Stimulated activated CD4-positive, alpha-beta T cell treated with anti-CD3 and anti-CD28 coated beads, TNF-alpha, amount 100 ng/mL, for 24 hours (primary cell): ENCODE data around the gene TBC1D22A.
"Not testable (repeated sequence)": the region's sequence is repeated elsewhere in the genome, so short reads cannot be mapped to it uniquely, and the experiment has no call there.

Source experiments
- DNase-seq, 3 experiments: peaks; one replicate each; pipeline ENCODE4 v3.0.0-alpha.2; 2020; ENCODE audit warnings: low read depth in 3 of 3

Gene TBC1D22A

DNA sequence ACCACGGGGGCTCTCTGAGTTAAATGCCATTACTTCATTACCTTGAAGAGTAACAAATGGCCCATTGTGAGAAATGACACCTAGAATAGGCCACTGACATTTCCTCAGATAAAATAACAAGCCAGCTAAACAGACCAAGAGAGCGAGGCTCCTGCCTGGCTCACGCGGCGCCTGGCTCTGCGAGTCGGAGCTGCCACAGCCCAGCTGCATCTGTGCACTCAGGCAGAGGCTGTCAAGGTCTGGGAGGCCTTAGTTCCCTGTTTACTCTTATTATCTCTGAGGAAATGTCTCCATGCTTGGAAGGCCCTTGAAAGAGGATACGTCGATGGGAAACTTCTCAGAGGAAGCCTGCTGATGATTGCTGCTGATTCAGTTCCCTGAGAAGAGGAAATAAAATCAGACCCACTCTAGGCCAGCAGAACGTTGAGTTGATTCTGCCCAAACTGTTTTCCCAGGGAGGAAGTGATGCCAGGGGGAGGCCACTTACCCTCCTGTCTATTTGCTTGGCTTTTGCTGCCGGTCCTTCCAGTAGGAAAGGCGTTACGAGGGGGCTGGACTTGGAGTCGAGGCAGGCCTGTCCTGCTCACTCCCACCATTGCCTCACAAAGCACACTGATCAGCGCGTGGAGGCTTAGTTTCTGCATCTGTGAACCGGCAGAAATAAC lies 208.8 kb downstream of the TBC1D22A start:
- DNase-seq, result no peak

DNA sequence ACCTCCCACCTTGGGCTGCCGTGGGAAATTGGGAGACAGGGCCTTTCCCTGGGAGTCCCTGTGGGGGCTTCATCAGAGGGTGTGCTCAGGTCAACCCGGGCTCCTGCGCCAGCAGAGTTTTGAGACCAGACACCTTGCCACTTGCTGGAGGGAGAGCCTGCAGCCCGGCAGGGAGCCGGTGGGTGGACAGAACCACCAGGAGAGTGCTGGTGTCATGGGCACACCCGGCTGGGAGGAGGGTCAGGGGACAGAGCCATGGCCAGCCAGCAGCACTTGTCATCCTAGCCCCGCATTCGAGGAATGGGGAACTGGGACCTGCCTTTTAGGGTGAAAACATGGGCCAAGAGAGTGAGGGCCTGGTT lies 209.3 kb downstream of the TBC1D22A start:
- DNase-seq, result no peak

DNA sequence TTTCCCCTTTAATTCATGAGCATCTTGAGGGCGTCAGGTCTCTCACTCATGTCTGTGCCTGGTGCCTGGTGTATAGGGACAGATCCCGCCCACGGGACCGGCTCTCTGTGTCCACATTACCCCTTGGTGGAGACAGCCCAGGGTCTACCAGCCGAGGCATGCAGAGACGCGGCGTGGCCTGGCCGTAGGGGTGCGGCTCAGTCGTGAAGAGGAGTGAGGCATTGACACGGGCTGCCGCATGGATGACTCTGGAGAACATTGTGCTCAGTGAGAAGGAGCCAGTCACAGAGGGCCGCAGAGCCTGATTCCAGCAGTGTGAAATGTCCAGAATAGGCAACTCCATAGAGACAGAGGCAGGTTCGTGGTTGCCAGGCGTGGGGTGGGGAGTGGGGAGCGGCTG lies 209.8 kb downstream of the TBC1D22A start:
- no peak for DNase-seq

DNA sequence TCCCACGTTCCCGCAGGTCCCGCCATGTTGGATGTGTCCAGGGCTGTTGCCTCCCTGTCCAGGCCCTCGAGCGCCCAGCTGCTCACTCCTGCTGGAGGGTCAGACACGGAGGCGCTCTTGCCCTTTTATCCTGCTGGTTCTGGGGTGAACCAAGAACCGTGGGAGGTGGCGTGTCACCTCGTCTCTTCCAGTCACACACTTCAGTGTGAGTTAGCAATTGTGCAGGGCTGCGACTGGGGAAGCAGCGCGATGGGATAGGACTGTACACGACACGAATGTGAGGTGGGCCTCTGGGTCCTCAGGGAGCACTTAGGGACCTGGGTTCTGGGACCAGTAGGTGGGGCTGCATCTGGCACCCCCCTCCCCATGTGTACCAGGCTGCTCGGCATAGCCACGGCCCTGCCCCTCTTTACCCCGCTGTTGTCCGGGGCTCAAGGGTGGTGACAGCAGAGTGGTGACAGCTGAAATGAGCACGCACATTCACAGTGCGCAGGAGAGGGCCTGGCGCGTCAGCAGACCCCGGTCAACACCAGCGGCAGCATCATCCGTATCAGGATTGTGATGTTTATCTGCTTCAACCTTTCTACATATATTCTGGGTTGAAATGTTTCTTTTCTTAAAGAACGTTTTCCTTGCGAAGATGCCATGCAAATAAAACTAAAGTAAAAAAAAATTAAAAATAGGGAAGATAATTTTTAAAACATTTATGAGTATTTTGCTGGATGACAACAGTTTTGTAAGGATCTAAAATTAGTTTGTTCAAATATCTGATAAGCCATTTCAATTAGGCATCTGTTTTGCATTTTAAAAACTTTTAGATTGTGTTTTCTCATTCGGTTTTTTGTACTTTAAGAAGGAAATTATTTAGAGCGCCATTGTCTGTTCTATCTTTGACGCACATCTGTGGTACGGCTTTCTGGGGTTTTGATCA lies 210.7 kb downstream of the TBC1D22A start:
- no peak for DNase-seq

DNA sequence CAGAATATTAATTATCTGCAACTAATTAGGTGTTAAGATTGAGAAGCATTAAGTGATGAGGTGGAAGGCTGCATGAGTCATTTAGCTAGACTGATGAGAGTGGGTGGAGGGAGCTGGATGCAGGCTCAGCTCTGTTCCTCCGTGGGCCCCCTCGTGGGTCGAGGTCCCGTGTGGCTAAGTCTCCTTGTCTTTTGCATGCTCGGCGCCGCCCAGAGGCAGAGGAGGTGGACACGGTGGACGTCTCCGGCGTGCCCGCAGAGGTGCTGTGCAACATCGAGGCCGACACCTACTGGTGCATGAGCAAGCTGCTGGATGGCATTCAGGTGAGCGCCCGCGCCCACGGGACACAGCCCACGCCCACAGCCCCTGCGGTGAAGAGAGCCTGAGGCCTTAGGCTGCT lies 211.6 kb downstream of the TBC1D22A start:
- DNase-seq, result no peak

DNA sequence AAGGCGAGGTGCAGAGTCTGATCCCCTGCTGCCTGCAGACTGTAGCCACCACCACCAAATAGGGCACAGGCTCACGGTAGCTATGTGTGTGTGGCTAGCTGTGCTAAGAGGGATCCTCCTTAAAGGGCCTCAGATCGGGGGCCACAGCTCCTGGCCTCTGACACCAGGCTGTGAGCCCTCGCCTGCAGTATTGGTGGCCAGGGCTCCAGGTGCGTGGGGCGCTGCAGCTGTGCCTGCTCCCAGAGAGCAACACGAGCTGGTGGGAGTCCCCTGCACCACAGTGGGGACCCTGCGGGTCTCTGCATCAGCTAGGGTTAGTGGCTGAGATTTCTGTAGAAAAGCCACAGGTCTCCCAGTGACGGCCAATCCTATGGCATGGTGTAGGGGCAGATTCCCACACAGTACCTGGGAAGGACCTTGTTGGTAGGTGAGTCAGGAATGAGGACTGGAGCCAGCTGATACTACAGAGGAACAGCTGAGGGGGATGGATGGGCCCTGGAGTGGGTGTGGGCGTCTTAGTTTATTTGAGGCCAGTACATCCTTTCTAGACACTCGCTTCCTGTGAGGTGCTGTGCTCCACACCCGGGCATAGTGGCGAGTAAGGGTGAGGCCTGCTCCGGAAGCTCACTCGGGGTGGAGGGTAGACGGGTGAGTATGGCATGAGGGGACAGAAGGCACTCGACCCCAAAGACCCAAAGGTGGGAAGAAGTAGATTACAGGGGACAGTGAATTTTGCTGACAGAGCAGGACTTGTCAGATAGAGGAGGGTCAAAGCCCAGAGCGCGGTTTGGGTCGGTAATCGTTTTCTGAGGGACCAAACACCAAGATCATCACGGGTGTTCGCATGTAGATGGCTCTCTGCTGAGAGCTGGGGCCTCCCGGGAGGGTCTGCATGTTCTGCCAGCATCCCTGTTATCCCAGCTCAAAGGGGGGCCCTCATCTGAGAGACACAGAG lies 212.5 kb downstream of the TBC1D22A start:
- DNase-seq, result no peak

DNA sequence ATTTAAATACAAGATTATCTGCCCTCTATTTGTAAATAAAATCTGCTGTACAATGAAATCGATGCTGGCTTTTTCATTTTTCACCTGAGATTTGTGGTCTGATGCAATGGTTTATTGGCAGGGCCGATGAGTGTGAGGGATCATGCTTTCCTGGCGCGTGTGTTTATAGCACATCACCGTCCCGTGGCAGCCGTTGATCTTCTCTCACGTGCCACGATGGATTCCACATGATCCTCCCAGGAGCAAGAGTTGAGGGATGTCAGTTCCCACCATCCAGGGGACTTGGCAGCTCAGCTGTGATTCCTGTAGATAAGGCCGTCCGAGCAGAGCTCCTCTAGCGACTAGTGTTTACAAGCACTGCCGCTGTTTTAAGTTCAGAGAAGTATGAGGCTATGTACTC lies 213.7 kb downstream of the TBC1D22A start:
- DNase-seq, result no peak

DNA sequence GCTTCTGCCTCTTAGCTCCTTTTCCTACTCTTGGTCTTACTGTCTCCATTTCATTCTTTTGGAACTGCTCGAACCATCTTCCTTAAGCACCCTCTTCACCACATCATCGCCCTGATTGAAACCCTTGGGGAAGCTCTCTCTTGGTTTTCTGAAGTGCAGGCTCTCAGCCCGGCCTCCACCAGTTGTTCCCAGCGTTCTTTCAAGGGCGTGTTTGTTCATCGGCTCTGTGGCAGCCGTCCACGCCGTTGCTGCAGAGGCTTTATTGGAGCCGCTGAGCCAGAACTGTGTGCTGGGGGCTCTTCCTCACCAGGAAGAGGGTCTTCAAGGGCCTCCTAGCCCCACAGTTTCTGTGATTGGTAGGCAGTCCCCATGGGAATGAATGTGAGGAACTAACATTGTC lies 214.1 kb downstream of the TBC1D22A start:
- no peak for DNase-seq

DNA sequence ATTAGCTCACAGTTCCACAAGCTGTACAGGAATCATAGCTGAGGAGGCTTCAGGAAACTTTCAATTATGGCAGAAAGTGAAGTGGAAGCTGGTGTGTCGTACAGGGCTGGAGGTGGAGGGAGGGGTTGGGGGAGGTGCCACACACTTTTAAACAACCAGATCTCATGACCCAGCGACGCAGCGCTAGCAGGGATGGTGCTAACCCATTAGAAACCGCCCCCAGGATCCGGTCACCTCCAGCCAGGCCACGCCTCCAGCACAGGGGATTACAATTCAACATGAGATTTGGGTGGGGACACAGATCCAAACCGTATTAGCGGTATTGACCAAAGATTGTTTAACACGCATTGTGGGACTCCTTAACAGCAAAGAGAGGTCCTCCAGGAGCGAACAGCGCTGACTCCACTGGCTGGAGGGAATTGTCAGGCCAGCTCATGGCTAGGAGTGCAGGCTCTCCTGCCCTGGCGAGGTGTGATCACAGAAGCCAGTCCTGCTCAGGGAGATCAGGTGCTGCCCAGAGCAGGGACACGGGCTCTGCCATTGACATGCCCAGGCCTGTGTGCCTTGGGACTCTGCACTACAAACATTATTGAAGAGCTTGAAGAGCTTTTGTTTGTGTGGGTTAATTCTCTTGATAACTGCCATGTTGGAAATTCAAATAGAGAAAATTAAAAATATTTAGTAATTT lies 215.3 kb downstream of the TBC1D22A start:
- no peak for DNase-seq

DNA sequence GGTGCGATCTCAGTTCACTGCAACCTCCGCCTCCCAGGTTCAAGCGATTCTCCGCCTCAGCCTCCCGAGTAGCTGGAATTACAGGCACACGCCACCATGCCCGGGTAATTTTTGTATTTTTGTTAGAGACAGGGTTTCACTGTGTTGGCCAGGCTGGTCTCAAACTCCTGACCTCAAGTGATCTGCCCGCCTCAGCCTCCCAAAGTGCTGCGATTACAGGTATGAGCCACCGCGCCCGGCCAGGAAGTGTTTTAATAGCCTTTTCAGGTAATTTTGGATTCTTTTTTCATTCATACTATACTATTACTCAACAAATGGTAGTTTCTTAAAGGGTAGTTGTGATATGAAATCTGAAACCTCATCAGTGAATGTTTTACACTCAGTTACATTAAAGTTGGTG lies 216.2 kb downstream of the TBC1D22A start:
- not testable (repeated sequence) for DNase-seq

DNA sequence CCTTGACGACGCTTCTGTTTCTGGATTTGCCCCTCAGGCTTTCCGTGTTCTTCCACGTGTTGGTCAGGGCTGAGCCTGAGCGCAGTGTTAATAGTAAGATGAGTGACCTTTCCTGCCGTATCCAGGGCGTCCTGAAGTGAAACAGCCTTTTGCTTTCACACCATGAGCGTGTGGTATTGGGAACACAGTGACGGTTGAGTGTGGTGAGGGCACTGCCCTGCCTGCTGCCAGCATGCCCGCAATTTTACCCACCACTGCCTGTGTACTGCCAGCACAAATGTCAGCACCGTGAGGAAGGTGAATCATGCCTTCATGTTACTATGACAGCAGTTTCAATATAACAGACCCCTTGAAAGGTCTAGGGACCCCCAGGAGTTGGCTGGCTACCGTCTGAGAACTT lies 217.1 kb downstream of the TBC1D22A start:
- DNase-seq, result no peak

DNA sequence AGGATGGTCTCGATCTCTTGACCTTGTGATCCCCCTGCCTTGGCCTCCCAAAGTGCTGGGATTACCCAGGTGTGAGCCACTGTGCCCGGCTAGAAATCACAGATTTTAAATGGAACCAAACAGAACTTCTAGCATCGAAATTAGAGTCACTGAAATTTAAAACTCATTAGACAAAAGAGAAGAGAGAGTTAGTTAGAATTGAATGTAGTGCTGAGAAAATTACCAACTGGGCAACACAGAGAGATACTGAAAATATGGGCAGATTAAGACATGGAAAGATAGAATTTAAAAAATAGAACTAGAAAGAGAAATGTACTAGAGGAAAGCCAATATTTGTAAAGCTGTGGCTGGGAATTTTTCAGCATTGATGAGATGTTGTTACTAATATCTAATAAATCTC lies 217.9 kb downstream of the TBC1D22A start:
- no peak for DNase-seq

DNA sequence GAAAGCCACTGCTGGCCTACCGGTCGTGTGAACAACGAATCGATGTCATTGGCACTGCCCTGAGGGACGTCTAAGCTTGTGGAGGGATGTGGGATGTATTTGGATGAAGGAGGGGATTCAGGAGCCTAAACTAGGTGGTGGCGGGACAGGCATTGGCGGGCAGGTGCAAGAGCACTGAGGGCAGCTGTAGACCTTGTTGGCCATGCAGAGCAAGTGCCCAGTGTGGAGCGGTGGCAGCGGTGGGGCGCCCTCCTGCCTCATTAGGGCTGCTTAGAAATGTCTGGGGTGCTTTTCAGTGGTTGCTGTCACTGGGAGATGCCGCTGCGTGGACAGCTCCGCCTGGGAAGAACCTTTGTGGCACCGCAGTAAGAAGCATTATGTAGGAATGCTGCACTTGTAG lies 220.2 kb downstream of the TBC1D22A start:
- no peak for DNase-seq

DNA sequence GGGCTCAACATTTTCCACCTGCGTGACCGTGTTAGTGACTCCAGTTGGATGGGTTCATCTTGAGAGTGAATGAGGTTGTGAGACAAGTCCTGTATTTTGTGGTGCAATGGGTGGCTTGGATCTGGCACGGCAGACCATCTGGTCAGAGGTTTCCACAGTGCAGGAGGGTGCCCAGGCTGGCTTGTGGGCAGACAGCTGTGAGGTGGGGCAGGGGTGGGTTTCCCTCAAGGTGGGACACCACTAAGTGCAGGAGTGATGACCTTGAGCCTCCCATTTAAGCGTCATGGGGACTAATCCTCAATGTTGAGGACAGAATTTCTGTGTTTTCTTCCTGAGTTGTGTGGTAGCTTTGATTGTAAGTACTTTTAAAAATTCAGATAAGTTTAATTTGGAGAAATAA lies 220.6 kb downstream of the TBC1D22A start:
- DNase-seq, result no peak

DNA sequence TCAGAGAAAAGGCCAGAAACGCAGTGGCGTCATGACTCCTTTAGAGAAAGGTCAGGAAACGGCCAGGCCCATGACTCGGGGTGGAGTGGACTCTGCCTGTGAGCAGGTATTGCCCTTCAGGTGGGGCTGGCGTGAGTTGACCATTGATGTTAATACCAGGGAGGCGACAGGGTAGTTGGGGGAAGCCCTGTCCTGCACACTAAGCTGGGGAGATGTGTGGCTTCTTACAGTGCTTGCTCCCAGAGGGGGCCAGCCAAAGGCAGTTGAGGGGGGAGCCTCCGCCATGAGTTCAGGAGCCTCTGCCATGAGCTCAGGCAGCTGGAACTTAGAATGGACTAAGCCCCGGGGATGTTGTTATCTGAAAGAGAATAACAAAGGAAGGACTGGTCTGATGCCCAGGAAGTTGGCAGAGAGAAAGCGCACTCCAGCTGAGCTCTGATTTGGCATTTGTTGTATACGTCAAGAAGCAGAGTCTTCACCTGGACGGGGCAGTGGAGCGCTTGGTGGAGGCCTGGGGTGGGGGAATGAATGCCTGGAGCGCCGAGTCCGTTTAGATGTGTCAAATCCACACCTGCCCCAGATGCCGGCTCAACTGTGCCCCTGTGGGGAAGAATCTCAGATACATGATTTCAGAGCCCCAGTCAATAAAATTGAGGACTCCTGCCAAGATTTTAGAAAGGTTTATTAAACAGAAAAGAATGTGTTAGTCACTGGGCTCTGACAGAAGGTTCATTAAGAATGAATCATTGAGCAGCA lies 222.5 kb downstream of the TBC1D22A start:
- no peak for DNase-seq

DNA sequence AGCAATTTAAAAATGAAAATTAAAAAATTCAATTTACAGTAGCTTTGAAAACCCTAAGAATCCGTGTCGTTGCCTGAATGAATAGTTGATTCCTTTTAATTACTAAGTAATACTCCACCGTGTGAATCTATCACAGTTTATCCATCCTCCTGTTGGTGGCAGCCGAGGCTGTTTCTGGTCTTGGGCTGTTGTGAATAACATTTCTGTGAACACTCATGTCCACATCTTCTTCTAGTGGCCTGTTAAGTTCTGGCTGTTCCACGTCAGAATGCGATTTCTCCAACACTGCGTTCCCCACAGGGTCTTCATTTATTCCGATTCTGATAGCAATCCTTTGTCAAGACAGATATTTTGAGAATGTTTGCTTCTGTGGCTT lies 223.0 kb downstream of the TBC1D22A start:
- DNase-seq, result no peak

DNA sequence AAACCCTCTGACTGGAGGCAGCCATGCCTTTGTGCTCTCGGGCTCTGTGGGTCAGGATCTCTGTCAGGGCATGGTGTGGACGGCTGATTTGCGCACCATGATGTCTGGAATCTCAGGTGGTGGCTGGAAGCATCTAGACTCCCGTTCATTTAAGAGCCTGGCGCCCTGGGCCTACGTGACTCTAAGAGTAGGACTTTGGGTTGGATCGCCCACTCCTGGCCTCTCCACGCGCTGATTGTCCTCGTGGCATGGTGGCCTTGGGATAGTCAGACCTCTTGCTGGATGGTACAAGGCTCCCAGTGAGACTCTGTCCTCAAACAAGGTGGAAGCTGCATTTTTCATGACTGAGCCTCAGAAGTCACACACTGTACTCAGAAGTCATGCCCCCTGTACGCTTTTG lies 224.3 kb downstream of the TBC1D22A start:
- no peak for DNase-seq

DNA sequence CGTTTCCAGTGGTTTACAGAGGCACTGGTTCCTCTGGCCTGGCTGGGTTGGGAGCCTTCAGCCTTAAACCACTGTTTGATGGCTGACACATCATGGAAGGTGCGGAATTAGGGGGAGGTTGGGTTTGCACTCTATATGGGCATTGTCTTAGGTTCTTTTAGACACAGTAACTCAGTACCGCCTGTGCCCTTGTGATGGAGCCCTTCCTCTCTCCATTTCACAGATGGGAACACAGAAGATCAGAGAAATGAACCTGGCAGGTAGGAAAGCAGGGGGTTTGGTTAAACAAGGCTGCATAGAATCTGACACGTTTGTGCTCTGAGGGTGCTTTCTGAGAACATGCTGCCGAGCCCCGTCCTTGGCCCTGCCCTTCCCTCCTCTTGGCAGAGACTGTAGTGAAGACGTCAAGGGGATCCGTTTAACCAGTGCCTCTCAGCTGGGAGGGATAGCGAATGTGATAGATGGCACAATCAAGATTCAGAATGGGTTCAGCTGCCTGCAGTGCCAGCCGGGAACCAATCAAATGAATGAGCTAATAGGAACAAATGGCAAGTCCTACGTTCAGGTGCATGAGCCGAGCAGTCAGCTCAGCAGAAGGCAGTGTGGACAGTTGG lies 228.6 kb downstream of the TBC1D22A start:
- DNase-seq, result no peak

DNA sequence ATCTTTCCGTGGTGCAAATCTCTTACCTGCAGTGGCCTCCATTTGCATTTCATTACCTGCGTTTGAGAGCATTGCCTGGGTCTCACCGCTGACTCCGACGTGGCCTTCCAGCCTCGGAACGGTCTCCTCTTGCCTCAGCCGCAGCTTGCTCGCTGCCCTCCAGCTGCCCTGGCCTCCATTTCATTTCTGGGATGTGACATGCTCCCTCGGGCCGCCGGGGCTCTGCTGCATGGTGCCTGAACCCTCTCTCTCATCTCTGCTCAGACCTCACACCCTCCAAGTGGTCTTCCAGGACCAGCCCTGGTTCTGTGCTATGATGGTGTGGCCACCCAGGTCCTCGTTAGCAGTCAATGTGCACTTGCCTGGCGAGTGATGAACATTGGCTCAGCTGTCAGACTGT lies 229.2 kb downstream of the TBC1D22A start:
- no peak for DNase-seq

DNA sequence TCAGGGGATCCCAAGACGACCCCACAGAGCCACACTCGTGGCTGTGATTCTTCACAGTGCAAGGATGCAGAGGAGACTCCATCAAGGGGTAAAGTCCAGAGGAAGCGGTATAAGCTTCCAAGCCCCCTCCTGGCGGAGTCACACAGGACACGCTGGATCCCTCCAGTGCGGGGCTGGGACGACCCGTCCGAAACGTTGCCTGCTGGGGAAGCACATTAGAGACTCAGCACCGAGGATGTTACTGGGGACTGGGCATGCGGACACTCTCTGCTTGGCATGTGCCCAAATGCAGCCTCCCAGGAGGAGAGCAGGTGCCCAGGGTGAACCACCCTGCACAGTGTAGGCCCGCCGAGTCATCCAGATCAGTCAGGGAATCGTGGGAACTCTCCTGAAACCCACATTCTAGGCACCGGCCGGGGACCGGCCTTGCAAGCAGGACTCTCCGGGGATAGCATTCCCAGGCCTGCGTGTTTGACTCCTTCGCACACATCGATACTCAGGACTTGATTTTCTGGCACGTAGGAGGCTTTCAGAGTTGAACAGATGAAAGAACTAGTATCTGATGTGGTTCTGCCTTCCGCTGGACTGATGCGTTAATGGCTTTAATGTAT lies 229.8 kb downstream of the TBC1D22A start:
- DNase-seq, result no peak
